ENCODE data around the gene PCDH17. TPM values are rescaled to one million over a fixed set of nuclear protein-coding genes. Genes with fewer than 3 reads are reported as not detected.

PCDH17 gene
- total and polyA plus RNA-seq, 2 of the 4 experiments (the other 2 are of a cell fraction) = under 0.01 TPM; not detected in 1

DNA sequence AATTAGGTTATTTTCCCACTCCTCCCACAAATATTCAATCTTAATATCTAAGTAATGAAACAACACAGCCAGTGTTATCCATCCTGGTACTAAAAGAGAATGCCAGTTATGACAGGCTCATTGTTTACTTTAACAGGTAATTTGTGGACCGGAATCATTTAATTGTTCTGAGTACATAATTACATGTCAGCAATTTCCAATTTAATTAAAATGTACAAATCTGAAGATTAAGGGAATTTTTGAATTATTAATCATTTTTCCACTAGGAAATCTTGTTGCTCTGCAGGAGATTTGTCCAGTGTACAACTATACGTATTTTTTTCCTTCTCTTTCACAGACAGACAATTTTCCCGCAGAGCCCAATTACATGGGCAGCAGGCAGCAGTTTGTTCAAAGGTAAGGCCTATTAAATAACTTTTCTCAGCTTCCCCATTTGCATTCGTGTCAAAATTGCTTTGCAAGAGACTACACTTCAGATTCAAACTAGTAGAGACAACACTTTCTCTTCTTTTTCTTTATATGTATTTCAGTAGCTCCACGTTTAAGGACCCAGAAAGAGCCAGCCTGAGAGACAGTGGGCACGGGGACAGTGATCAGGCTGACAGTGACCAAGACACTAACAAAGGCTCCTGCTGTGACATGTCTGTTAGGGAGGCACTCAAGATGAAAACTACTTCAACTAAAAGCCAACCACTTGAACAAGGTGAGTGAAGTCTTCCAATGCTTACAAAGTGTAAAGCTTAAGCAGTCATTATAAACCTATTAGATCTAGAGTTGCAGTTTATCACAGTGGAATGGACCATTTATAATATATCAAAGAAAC, 34.8 kb downstream of the PCDH17 start:
- intact Hi-C loops (cut with micrococcal nuclease) = no loop called here
- TF ChIP-seq MAFK (IDR thresholded peaks at IDR 0.05; ENCODE audit: low read depth, low read length) (peak; percentile 66), POLR2A (IDR thresholded peaks at IDR 0.05; ENCODE audit: low read depth, low read length) (no peak), CEBPB (IDR thresholded peaks at IDR 0.05; ENCODE audit: low read depth, low read length) (no peak), CHD1 (IDR thresholded peaks at IDR 0.05; ENCODE audit: low read depth, low read length) (no peak), MXI1 (IDR thresholded peaks at IDR 0.05; ENCODE audit: borderline replicate concordance, low read depth, low read length) (no peak)
- TF ChIP-seq, protein P1, sequence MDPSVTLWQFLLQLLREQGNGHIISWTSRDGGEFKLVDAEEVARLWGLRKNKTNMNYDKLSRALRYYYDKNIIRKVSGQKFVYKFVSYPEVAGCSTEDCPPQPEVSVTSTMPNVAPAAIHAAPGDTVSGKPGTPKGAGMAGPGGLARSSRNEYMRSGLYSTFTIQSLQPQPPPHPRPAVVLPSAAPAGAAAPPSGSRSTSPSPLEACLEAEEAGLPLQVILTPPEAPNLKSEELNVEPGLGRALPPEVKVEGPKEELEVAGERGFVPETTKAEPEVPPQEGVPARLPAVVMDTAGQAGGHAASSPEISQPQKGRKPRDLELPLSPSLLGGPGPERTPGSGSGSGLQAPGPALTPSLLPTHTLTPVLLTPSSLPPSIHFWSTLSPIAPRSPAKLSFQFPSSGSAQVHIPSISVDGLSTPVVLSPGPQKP (IDR thresholded peaks at IDR 0.05; ENCODE audit: borderline replicate concordance, low read depth, low read length) = no peak
- no peak overlapping the region for H3K4me3 ChIP-seq (ENCODE audit: insufficient read depth, low read depth, low read length)
- H3K14ac ChIP-seq (replicated peaks; ENCODE audit: low read depth, low read length) = no peak overlapping the region
- no peak overlapping the region for H3K4ac ChIP-seq (ENCODE audit: low read depth, low read length)
- H4K20me1 ChIP-seq (ENCODE audit: insufficient read depth, low read length) = no peaks in the 10 kb centered on the region
- no peak overlapping the region for H2BK5ac ChIP-seq (ENCODE audit: low read depth, low read length, poor library complexity, severe bottlenecking)
- H3K9me1 ChIP-seq (ENCODE audit: insufficient read depth, low read length) = no peaks in the 10 kb centered on the region
- dilution Hi-C loops (cut with HindIII; ENCODE audit: low sequenced_read_pairs, unreplicated experiment) = no loop called here
- no peaks in the 10 kb centered on the region for H3K36me3 ChIP-seq (ENCODE audit: control insufficient read depth, insufficient read depth, low read length)
- no peaks in the 10 kb centered on the region for H3K4me1 ChIP-seq (ENCODE audit: control insufficient read depth, insufficient read depth, low read length)
- WGBS, 2 experiments (ENCODE audit: extremely low coverage in 2 of 2, insufficient read length in 1 of 2) = no CpG with 5 or more reads among the region's 6 CpGs
- H3K79me1 ChIP-seq (ENCODE audit: low read depth in 1 of 2, low read length in 2 of 2) = no peaks in the 10 kb centered on the region
- no peak overlapping the region for H2AFZ ChIP-seq (replicated peaks; ENCODE audit: low read length, poor library complexity)
- no peak overlapping the region for H3K18ac ChIP-seq (ENCODE audit: low read depth, low read length)
- no peak overlapping the region for H4K91ac ChIP-seq (ENCODE audit: insufficient read depth, low read depth, low read length)
- BruUV-seq (replicated peaks) = no TSS peak
- H2BK15ac ChIP-seq (ENCODE audit: low read depth, low read length) = no peak overlapping the region
- H3K23ac ChIP-seq (ENCODE audit: low read depth, low read length) = no peak overlapping the region
- H2BK120ac ChIP-seq (ENCODE audit: low read depth, low read length) = no peak overlapping the region
- H2AK5ac ChIP-seq (ENCODE audit: low read depth, low read length) = no peak overlapping the region
- H2BK20ac ChIP-seq (ENCODE audit: low read depth, low read length) = no peak overlapping the region
- no peak overlapping the region for H3K4me2 ChIP-seq (ENCODE audit: low read depth, low read length)
- H3K56ac ChIP-seq (ENCODE audit: extremely low read depth, insufficient read depth, low read length) = no peak overlapping the region
- H3K27ac ChIP-seq (ENCODE audit: insufficient read depth, low read length) = no peak overlapping the region
- H3K9ac ChIP-seq (ENCODE audit: low read depth, low read length) = no peak overlapping the region
- H4K8ac ChIP-seq (ENCODE audit: low read depth in 2 of 2, low read length in 2 of 2) = no peak overlapping the region
- ATAC-seq (ENCODE audit: low read depth) (no peak), DNase-seq (no peak)
- no peak overlapping the region for H4K5ac ChIP-seq (ENCODE audit: low read depth, low read length)
- ChIA-PET POLR2A (ENCODE audit: unreplicated experiment) (no interaction called here), CTCF (no interaction called here)
- H2AK9ac ChIP-seq (replicated peaks; ENCODE audit: low read depth, low read length, poor library complexity) = no peak overlapping the region
- H3K27me3 ChIP-seq (ENCODE audit: control insufficient read depth, insufficient read depth, low read length) = no peaks in the 10 kb centered on the region
- in situ Hi-C loops (cut with MboI; ENCODE audit: low sequenced_read_pairs) = no loop called here
- H3K9me3 ChIP-seq (ENCODE audit: control insufficient read depth, insufficient read depth, low read length) = no peaks in the 10 kb centered on the region
